Measurements from ENCODE around the gene CDK5. TPM values are rescaled to one million over a fixed set of nuclear protein-coding genes. Genes with fewer than 3 reads are reported as not detected.

CDK5 gene
- total and polyA plus RNA-seq, 2 donors (not counting 1 experiment from before 2014, with no cell fraction given): 15.1 to 27.7 TPM

- peaks cover 30% of the 10 kb centered on the region for H3K79me2 ChIP-seq (ENCODE audit: control insufficient read depth, insufficient read depth, low read length)
These were observed 488 bp upstream of the CDK5 start for GRCh38 chr7:151057989-151058780.

GRCh38 chr7:151056666-151057505 is 811 bp downstream of the CDK5 start:
- Histone ChIP-seq H4K20me1 (ENCODE audit: control insufficient read depth, extremely low read depth, insufficient read depth, low read length) (no peaks in the 10 kb centered on the region), H3K4me1 (ENCODE audit: control insufficient read depth, extremely low read depth, insufficient read depth, low read length) (peaks cover 17% of the 10 kb centered on the region), H3K79me2 (ENCODE audit: control insufficient read depth, insufficient read depth, low read length) (peaks cover 21% of the 10 kb centered on the region), H3K36me3 (ENCODE audit: control insufficient read depth, insufficient read depth, low read length) (no peaks in the 10 kb centered on the region), H3K9ac (ENCODE audit: insufficient read depth, low read length) (no peak overlapping the region), H3K9me3 (ENCODE audit: control insufficient read depth, insufficient read depth, low read depth, low read length) (no peaks in the 10 kb centered on the region), H3K4me2 (ENCODE audit: extremely low read depth, insufficient read depth, low read length) (peak overlapping the region; percentile 85), H3K27me3 (ENCODE audit: control insufficient read depth, insufficient read depth, low read length) (no peaks in the 10 kb centered on the region), H3K27ac (ENCODE audit: insufficient read depth, low read length) (no peak overlapping the region), H3K4me3 (replicated peaks in 1 of 4; ENCODE audit: control extremely low read depth in 1 of 4, insufficient read depth in 1 of 4, low read depth in 3 of 4, low read length in 4 of 4) (peak overlapping the region; percentile 61 to 89 (median 78)), H2AFZ (ENCODE audit: low read length) (no peak overlapping the region)
- TF ChIP-seq EZH2 (IDR thresholded peaks at IDR 0.05; ENCODE audit: low read length, missing control alignments): no peak
- no peak for TF ChIP-seq CTCF (conservative IDR thresholded peaks at IDR 0.05 in 1 of 2, IDR thresholded peaks at IDR 0.05 in 1 of 2; ENCODE audit: low read depth in 1 of 2, low read length in 2 of 2)
- no peak for DNase-seq (ENCODE audit: low read depth in 2 of 2)

More at GRCh38 chr7:151057989-151058780, 488 bp upstream of the CDK5 start:
- no peaks in the 10 kb centered on the region for H3K27me3 ChIP-seq (ENCODE audit: control insufficient read depth, insufficient read depth, low read length)
- peak overlapping the region; percentile 93 for H3K27ac ChIP-seq (ENCODE audit: insufficient read depth, low read length)
- peak; percentile 100 for DNase-seq (ENCODE audit: low read depth in 2 of 2)
- H3K36me3 ChIP-seq (ENCODE audit: control insufficient read depth, insufficient read depth, low read length): peaks cover 1% of the 10 kb centered on the region
- peak overlapping the region; percentile 54 for H3K9ac ChIP-seq (ENCODE audit: insufficient read depth, low read length)
- peak overlapping the region; percentile 34 to 89 (median 58) for H3K4me3 ChIP-seq (replicated peaks in 1 of 4; ENCODE audit: control extremely low read depth in 1 of 4, insufficient read depth in 1 of 4, low read depth in 3 of 4, low read length in 4 of 4)
- peak overlapping the region; percentile 28 for H2AFZ ChIP-seq (ENCODE audit: low read length)
- H3K9me3 ChIP-seq (ENCODE audit: control insufficient read depth, insufficient read depth, low read depth, low read length): no peaks in the 10 kb centered on the region
- peak in 1 of 2 donors; percentile 0 for TF ChIP-seq CTCF (conservative IDR thresholded peaks at IDR 0.05 in 1 of 2, IDR thresholded peaks at IDR 0.05 in 1 of 2; ENCODE audit: low read depth in 1 of 2, low read length in 2 of 2)
- no peak for TF ChIP-seq EZH2 (IDR thresholded peaks at IDR 0.05; ENCODE audit: low read length, missing control alignments)
- H3K4me2 ChIP-seq (ENCODE audit: extremely low read depth, insufficient read depth, low read length): peak overlapping the region; percentile 71
- H4K20me1 ChIP-seq (ENCODE audit: control insufficient read depth, extremely low read depth, insufficient read depth, low read length): no peaks in the 10 kb centered on the region
- H3K4me1 ChIP-seq (ENCODE audit: control insufficient read depth, extremely low read depth, insufficient read depth, low read length): peaks cover 23% of the 10 kb centered on the region

- DNase-seq (ENCODE audit: low read depth in 2 of 2): no peak
- Histone ChIP-seq H3K36me3 (ENCODE audit: control insufficient read depth, insufficient read depth, low read length) (no peaks in the 10 kb centered on the region), H2AFZ (ENCODE audit: low read length) (no peak overlapping the region), H4K20me1 (ENCODE audit: control insufficient read depth, extremely low read depth, insufficient read depth, low read length) (no peaks in the 10 kb centered on the region), H3K9me3 (ENCODE audit: control insufficient read depth, insufficient read depth, low read depth, low read length) (no peaks in the 10 kb centered on the region), H3K27ac (ENCODE audit: insufficient read depth, low read length) (no peak overlapping the region), H3K4me3 (replicated peaks in 1 of 4; ENCODE audit: control extremely low read depth in 1 of 4, insufficient read depth in 1 of 4, low read depth in 3 of 4, low read length in 4 of 4) (no peak overlapping the region), H3K9ac (ENCODE audit: insufficient read depth, low read length) (no peak overlapping the region), H3K79me2 (ENCODE audit: control insufficient read depth, insufficient read depth, low read length) (peaks cover 14% of the 10 kb centered on the region), H3K4me2 (ENCODE audit: extremely low read depth, insufficient read depth, low read length) (peak overlapping the region; percentile 29), H3K27me3 (ENCODE audit: control insufficient read depth, insufficient read depth, low read length) (no peaks in the 10 kb centered on the region), H3K4me1 (ENCODE audit: control insufficient read depth, extremely low read depth, insufficient read depth, low read length) (peaks cover 15% of the 10 kb centered on the region)
- TF ChIP-seq CTCF (conservative IDR thresholded peaks at IDR 0.05 in 1 of 2, IDR thresholded peaks at IDR 0.05 in 1 of 2; ENCODE audit: low read depth in 1 of 2, low read length in 2 of 2) (no peak), EZH2 (IDR thresholded peaks at IDR 0.05; ENCODE audit: low read length, missing control alignments) (no peak)
These were observed 1.4 kb downstream of the CDK5 start for GRCh38 chr7:151056283-151056665.

Measured in fibroblast of lung (primary cell).